Fibroblast of mammary gland (primary cell): ENCODE data around the gene SH2D2A.
A peak's percentile ranks its signal among the peaks of the same experiment; 100 is the strongest.

Source experiments
- DNase-seq: peaks from one replicate; pipeline ENCODE4 v3.0.0-alpha.2; 2010; ENCODE audit warnings: low read depth
- H3K4me3 ChIP-seq: 2 replicates; pipeline ENCODE4 v1.5.1; 2011; ENCODE audit warnings: low read depth, mild to moderate bottlenecking, low read length, moderate library complexity; ENCODE audit not compliant: control insufficient read depth
- CTCF ChIP-seq: conservative IDR thresholded peaks from 2 replicates; pipeline ENCODE4 v1.5.1; 2011; ENCODE audit warnings: low read depth, low read length, inconsistent platforms; ENCODE audit not compliant: control insufficient read depth, insufficient read depth

Gene SH2D2A

GRCh38 chr1:156788136-156788535 lies 28.5 kb downstream of the SH2D2A start:
- no peak for DNase-seq
- H3K4me3 ChIP-seq, result no peak overlapping the region
- TF ChIP-seq CTCF, result no peak

- no peak overlapping the region for H3K4me3 ChIP-seq
- no peak for TF ChIP-seq CTCF
- no peak for DNase-seq
Measured at GRCh38 chr1:156786640-156787039, 30.0 kb downstream of the SH2D2A start.

GRCh38 chr1:156785458-156785857 lies 31.2 kb downstream of the SH2D2A start:
- DNase-seq, result no peak
- TF ChIP-seq CTCF, result no peak
- no peak overlapping the region for H3K4me3 ChIP-seq

- TF ChIP-seq CTCF, result no peak
- no peak overlapping the region for H3K4me3 ChIP-seq
- peak; percentile 88 for DNase-seq
Measured at GRCh38 chr1:156781585-156782186, 35.0 kb downstream of the SH2D2A start.

- no peak for DNase-seq
- no peak for TF ChIP-seq CTCF
- H3K4me3 ChIP-seq, result no peak overlapping the region
Measured at GRCh38 chr1:156777573-156777972, 39.1 kb downstream of the SH2D2A start.

GRCh38 chr1:156776942-156777341 lies 39.7 kb downstream of the SH2D2A start:
- no peak overlapping the region for H3K4me3 ChIP-seq
- DNase-seq, result no peak
- no peak for TF ChIP-seq CTCF

GRCh38 chr1:156775799-156776198 lies 40.8 kb downstream of the SH2D2A start:
- no peak overlapping the region for H3K4me3 ChIP-seq
- no peak for DNase-seq
- TF ChIP-seq CTCF, result no peak
